Prostate gland (tissue), 2 donors: ENCODE results near the gene SCML2.

Experiments
- CTCF ChIP-seq, 4 experiments: fragments of 200-600 bp in 2 of 4; fragments of 450-650 bp in 2 of 4; sonication (generic) in 2 of 4; IDR thresholded peaks; 1 replicate in 3 of 4; 2 replicates in 1 of 4; pipeline ENCODE4 v1.5.1; 2016 to 2019; ENCODE audit warnings: antibody characterized with exemption in 4 of 4, mild to moderate bottlenecking in 2 of 4, moderate library complexity in 2 of 4
- POLR2AphosphoS5 ChIP-seq: sonication (generic); formaldehyde crosslinking; IDR thresholded peaks from one replicate; pipeline ENCODE4 v1.6.1; 2017; ENCODE audit warnings: antibody characterized with exemption

GRCh38 chrX:18194688-18195087, 159.8 kb downstream of the SCML2 start:
- no peak for TF ChIP-seq CTCF (IDR thresholded peaks at IDR 0.05)
- TF ChIP-seq POLR2AphosphoS5: no peak
